Esophagus squamous epithelium (tissue), 4 donors: Measurements from ENCODE around the gene GMDS.

Source experiments
- POLR2A ChIP-seq, 4 donors: fragments of 450-650 bp; IDR thresholded peaks; one replicate each; pipeline ENCODE4 v1.6.1; 2017; ENCODE audit warnings: antibody characterized with exemption in 4 of 4, mild to moderate bottlenecking in 4 of 4, moderate library complexity in 3 of 4
- TF ChIP-seq, protein P1 (sequence below), 6 experiments: fragments of 450-650 bp in 4 of 6; fragments of 200-600 bp in 2 of 6; sonication (generic) in 2 of 6; IDR thresholded peaks; one replicate each; pipeline ENCODE4 v1.5.1; 2016 to 2019; ENCODE audit warnings: antibody characterized with exemption in 6 of 6, mild to moderate bottlenecking in 4 of 6, moderate library complexity in 4 of 6

DNA sequence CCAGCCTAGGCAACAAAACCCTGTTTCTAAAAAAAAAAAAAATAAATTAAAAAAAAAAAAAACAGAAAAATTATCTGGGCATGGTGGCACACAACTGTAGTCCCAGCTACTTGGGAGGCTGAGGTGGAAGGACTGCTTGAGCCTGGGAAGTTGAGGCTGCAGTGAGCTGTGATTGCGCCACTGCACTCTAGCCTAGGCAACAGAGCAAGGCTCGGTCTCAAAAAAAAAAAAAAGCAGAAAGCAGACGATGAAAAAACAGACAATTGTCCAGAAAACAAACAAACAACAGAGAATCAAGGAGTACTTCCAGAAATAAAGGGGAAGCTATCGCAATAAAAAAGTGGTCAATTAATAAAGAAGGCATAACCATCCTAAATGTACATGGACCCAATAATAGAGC lies 229.4 kb downstream of the GMDS start:
- no peak for TF ChIP-seq POLR2A (IDR thresholded peaks at IDR 0.05)
- TF ChIP-seq, protein P1, sequence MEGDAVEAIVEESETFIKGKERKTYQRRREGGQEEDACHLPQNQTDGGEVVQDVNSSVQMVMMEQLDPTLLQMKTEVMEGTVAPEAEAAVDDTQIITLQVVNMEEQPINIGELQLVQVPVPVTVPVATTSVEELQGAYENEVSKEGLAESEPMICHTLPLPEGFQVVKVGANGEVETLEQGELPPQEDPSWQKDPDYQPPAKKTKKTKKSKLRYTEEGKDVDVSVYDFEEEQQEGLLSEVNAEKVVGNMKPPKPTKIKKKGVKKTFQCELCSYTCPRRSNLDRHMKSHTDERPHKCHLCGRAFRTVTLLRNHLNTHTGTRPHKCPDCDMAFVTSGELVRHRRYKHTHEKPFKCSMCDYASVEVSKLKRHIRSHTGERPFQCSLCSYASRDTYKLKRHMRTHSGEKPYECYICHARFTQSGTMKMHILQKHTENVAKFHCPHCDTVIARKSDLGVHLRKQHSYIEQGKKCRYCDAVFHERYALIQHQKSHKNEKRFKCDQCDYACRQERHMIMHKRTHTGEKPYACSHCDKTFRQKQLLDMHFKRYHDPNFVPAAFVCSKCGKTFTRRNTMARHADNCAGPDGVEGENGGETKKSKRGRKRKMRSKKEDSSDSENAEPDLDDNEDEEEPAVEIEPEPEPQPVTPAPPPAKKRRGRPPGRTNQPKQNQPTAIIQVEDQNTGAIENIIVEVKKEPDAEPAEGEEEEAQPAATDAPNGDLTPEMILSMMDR (IDR thresholded peaks at IDR 0.05): no peak
